Measurements from ENCODE around the gene CLDN11.

GRCh38 chr3:170438836-170439235 is 20.2 kb downstream of the CLDN11 start:
- TF ChIP-seq, protein P1, sequence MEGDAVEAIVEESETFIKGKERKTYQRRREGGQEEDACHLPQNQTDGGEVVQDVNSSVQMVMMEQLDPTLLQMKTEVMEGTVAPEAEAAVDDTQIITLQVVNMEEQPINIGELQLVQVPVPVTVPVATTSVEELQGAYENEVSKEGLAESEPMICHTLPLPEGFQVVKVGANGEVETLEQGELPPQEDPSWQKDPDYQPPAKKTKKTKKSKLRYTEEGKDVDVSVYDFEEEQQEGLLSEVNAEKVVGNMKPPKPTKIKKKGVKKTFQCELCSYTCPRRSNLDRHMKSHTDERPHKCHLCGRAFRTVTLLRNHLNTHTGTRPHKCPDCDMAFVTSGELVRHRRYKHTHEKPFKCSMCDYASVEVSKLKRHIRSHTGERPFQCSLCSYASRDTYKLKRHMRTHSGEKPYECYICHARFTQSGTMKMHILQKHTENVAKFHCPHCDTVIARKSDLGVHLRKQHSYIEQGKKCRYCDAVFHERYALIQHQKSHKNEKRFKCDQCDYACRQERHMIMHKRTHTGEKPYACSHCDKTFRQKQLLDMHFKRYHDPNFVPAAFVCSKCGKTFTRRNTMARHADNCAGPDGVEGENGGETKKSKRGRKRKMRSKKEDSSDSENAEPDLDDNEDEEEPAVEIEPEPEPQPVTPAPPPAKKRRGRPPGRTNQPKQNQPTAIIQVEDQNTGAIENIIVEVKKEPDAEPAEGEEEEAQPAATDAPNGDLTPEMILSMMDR (conservative IDR thresholded peaks at IDR 0.05 in 1 of 2, IDR thresholded peaks at IDR 0.05 in 1 of 2; ENCODE audit: extremely low read depth in 1 of 2, insufficient read depth in 1 of 2, low read depth in 1 of 2, low read length in 2 of 2), result no peak
- no peak for TF ChIP-seq EZH2 (IDR thresholded peaks at IDR 0.05; ENCODE audit: borderline replicate concordance, low read length)
